GM10266 (cell line): ENCODE measurements around the gene CAP2.

Source experiments
- DNase-seq: peaks from one replicate; pipeline ENCODE4 v3.0.0; 2012; ENCODE audit errors: extremely low spot score
- CTCF ChIP-seq: IDR thresholded peaks from 2 replicates; pipeline ENCODE4 v1.5.1; 2012; ENCODE audit warnings: mild to moderate bottlenecking, low read depth; ENCODE audit not compliant: control insufficient read depth, insufficient read depth; ENCODE audit errors: missing control alignments

Gene CAP2

GRCh38 chr6:17474289-17474688 is 80.9 kb downstream of the CAP2 start:
- no peak for DNase-seq
- no peak for TF ChIP-seq CTCF

- no peak for DNase-seq
- TF ChIP-seq CTCF: no peak
These were observed 82.3 kb downstream of the CAP2 start for GRCh38 chr6:17475606-17476244.

- TF ChIP-seq CTCF: no peak
- no peak for DNase-seq
These were observed 83.1 kb downstream of the CAP2 start for GRCh38 chr6:17476511-17476910.

- DNase-seq: no peak
- no peak for TF ChIP-seq CTCF
These were observed 84.0 kb downstream of the CAP2 start for GRCh38 chr6:17477356-17477755.

- TF ChIP-seq CTCF: no peak
- DNase-seq: no peak
These were observed 85.0 kb downstream of the CAP2 start for GRCh38 chr6:17478223-17478907.

- TF ChIP-seq CTCF: no peak
- DNase-seq: no peak
These were observed 85.6 kb downstream of the CAP2 start for GRCh38 chr6:17478946-17479345.

- no peak for TF ChIP-seq CTCF
- DNase-seq: no peak
These were observed 87.1 kb downstream of the CAP2 start for GRCh38 chr6:17480476-17480875.
